Measurements from ENCODE around the gene MAN1C1.

The MAN1C1 gene

GRCh38 chr1:25787760-25788166 lies 171.2 kb downstream of the MAN1C1 start:
- no peak overlapping the region for H3K27ac ChIP-seq
- TF ChIP-seq CTCF (conservative IDR thresholded peaks at IDR 0.05; ENCODE audit: low read depth, low read length), result no peak

GRCh38 chr1:25790472-25790871 lies 173.9 kb downstream of the MAN1C1 start:
- Histone ChIP-seq H4K20me1 (ENCODE audit: insufficient read depth) (no peaks in the 10 kb centered on the region), H3K27me3 (ENCODE audit: insufficient read depth, low read depth) (no peaks in the 10 kb centered on the region), H3K27ac (no peak overlapping the region), H3K4me3 (IDR thresholded peaks at IDR 0.05; ENCODE audit: insufficient read depth, low read depth, low read length) (no peak overlapping the region), H3K4me1 (ENCODE audit: low read depth, poor library complexity, severe bottlenecking) (peaks cover 50% of the 10 kb centered on the region), H3K36me3 (ENCODE audit: insufficient read depth) (no peaks in the 10 kb centered on the region), H3K79me2 (ENCODE audit: insufficient read depth, low read depth) (no peaks in the 10 kb centered on the region), H2AFZ (ENCODE audit: low read depth) (no peak overlapping the region), H3K9ac (no peak overlapping the region), H3K4me2 (no peak overlapping the region)
- TF ChIP-seq CTCF (conservative IDR thresholded peaks at IDR 0.05; ENCODE audit: low read depth, low read length), result no peak

More at GRCh38 chr1:25787760-25788166, 171.2 kb downstream of the MAN1C1 start:
- Histone ChIP-seq H3K79me2 (ENCODE audit: insufficient read depth, low read depth) (no peaks in the 10 kb centered on the region), H3K27me3 (ENCODE audit: insufficient read depth, low read depth) (no peaks in the 10 kb centered on the region), H3K4me1 (ENCODE audit: low read depth, poor library complexity, severe bottlenecking) (peaks cover 30% of the 10 kb centered on the region), H3K9ac (no peak overlapping the region), H3K4me2 (no peak overlapping the region), H2AFZ (ENCODE audit: low read depth) (no peak overlapping the region), H3K36me3 (ENCODE audit: insufficient read depth) (no peaks in the 10 kb centered on the region), H4K20me1 (ENCODE audit: insufficient read depth) (no peaks in the 10 kb centered on the region), H3K4me3 (IDR thresholded peaks at IDR 0.05; ENCODE audit: insufficient read depth, low read depth, low read length) (no peak overlapping the region)

DNA sequence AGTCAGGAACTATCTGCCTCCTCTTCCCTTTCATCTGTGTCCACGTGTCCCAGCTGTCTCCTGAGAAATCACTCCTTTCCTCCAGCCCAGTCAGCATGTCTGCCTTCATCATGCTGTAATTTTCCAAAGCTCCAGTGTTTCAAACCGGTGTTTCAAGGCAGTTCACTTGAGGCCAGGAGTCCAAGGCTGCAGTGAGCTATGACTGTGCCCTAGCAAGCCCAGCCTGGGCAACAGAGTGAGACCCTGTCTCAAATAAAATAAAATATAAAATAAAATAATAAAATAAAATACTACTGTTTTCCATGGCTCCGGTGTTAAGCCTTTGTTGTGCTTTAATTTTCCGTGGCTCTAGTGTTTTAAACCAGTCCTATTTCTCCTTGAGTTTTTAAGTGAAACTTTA lies 175.5 kb downstream of the MAN1C1 start:
- Histone ChIP-seq H3K36me3 (ENCODE audit: insufficient read depth) (no peaks in the 10 kb centered on the region), H3K4me1 (ENCODE audit: low read depth, poor library complexity, severe bottlenecking) (peaks cover 51% of the 10 kb centered on the region), H3K27me3 (ENCODE audit: insufficient read depth, low read depth) (no peaks in the 10 kb centered on the region), H4K20me1 (ENCODE audit: insufficient read depth) (no peaks in the 10 kb centered on the region), H3K9ac (no peak overlapping the region), H3K27ac (no peak overlapping the region), H2AFZ (ENCODE audit: low read depth) (no peak overlapping the region), H3K4me2 (no peak overlapping the region), H3K4me3 (IDR thresholded peaks at IDR 0.05; ENCODE audit: insufficient read depth, low read depth, low read length) (no peak overlapping the region), H3K79me2 (ENCODE audit: insufficient read depth, low read depth) (no peaks in the 10 kb centered on the region)
- no peak for TF ChIP-seq CTCF (conservative IDR thresholded peaks at IDR 0.05; ENCODE audit: low read depth, low read length)

GRCh38 chr1:25793585-25794170 lies 177.1 kb downstream of the MAN1C1 start:
- peaks cover 56% of the 10 kb centered on the region for H3K4me1 ChIP-seq (ENCODE audit: low read depth, poor library complexity, severe bottlenecking)
- H4K20me1 ChIP-seq (ENCODE audit: insufficient read depth), result no peaks in the 10 kb centered on the region
- H3K36me3 ChIP-seq (ENCODE audit: insufficient read depth), result no peaks in the 10 kb centered on the region
- no peak overlapping the region for H3K9ac ChIP-seq
- H3K79me2 ChIP-seq (ENCODE audit: insufficient read depth, low read depth), result no peaks in the 10 kb centered on the region
- H2AFZ ChIP-seq (ENCODE audit: low read depth), result no peak overlapping the region
- no peak overlapping the region for H3K27ac ChIP-seq
- H3K4me3 ChIP-seq (IDR thresholded peaks at IDR 0.05; ENCODE audit: insufficient read depth, low read depth, low read length), result no peak overlapping the region
- no peak for TF ChIP-seq CTCF (conservative IDR thresholded peaks at IDR 0.05; ENCODE audit: low read depth, low read length)
- H3K27me3 ChIP-seq (ENCODE audit: insufficient read depth, low read depth), result no peaks in the 10 kb centered on the region
- H3K4me2 ChIP-seq, result no peak overlapping the region
